Measurements from ENCODE around the gene MAP3K14.

GRCh38 chr17:45353043-45353442, 36.2 kb upstream of the MAP3K14 start:
- TF ChIP-seq CTCF (conservative IDR thresholded peaks at IDR 0.05 in 1 of 2, IDR thresholded peaks at IDR 0.05 in 1 of 2; ENCODE audit: low read depth in 1 of 2, low read length in 2 of 2) (no peak), EZH2 (IDR thresholded peaks at IDR 0.05; ENCODE audit: low read length, missing control alignments) (no peak)
